ENCODE results near the gene DAZAP1.

The DAZAP1 gene

DNA sequence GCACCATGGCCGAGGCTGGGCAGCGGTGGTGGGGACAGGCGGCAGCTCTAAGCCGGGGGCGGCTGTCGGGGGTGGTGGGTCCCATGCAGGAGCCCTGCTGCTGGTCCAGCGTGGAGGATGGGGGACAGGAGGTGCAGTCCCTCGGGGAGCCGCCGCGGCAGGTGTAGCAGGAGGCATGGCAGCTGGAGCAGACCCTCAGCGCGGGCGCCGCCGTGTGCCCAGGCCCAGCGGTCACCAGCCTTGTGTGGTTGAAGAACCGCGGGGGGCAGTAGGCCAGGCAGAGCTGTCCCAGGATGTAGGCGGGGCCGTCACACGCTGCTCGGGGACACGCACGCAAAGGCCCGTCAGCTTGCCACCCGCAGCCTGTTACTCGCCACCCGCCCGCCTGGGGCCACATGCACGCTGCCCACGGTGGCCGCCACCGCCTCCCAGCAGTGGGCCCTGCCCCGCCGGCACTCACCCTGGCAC is 74.5 kb downstream of the DAZAP1 start:
- no peak for DNase-seq (ENCODE audit: low spot score in 2 of 2)
- Histone ChIP-seq H3K27me3 (ENCODE audit: low read depth) (no peaks in the 10 kb centered on the region), H3K4me1 (no peaks in the 10 kb centered on the region; the same call in 1 of the 2 replicates), H3K36me3 (replicated peaks) (peaks cover 8% of the 10 kb centered on the region), H3K4me3 (no peak overlapping the region), H3K9me3 (no peaks in the 10 kb centered on the region)
- in situ Hi-C loops (cut with MboI; ENCODE audit: low sequenced_read_pairs): no loop called here

DNA sequence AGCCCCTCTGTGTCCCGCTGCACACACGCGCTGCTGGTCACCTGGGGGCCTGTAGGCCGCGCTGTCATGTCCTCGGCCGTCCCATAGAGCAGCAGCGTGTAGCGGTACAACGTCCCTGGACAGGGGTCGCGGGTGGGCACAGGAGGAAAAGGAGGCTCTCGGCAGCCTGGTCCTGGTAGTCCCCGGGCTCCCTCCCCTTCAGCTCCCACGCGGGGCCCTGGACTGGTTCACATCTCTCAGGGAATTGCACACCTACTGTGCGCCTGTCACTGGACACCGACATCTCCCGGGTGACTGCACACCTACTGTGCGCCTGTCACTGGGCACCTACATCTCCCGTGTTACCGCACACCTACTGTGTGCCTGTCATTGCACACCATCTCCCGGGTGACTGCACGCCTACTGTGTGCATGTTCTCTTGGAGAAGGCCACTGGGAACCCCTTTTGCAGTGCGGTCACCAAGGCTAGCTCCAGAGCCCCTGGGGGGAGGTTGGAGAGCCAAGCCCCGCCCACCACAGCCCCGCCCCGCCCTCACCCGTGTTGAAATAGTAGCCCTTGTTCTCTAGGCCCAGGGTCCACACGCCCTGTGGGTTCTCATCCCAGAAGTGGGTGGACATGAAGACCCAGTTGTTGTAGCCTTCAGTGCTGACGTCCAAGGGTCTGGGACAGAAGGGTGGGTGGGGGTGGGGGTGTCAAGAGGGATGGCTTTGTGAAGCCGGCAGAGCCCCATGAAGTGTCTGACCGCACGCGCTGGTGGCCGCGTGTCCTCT is 75.2 kb downstream of the DAZAP1 start:
- Histone ChIP-seq H3K4me1 (no peaks in the 10 kb centered on the region; the same call in 1 of the 2 replicates), H3K27me3 (ENCODE audit: low read depth) (no peaks in the 10 kb centered on the region), H3K4me3 (no peak overlapping the region), H3K9me3 (no peaks in the 10 kb centered on the region), H3K36me3 (replicated peaks) (peaks cover 3% of the 10 kb centered on the region)
- in situ Hi-C loops (cut with MboI; ENCODE audit: low sequenced_read_pairs): no loop called here
- DNase-seq (ENCODE audit: low spot score in 2 of 2): peak in 1 of 2 experiments; percentile 54

GRCh38 chr19:1483131-1483978 is 76.0 kb downstream of the DAZAP1 start:
- H3K27me3 ChIP-seq (ENCODE audit: low read depth): no peaks in the 10 kb centered on the region
- no peaks in the 10 kb centered on the region; the same call in 1 of the 2 replicates for H3K4me1 ChIP-seq
- no peak overlapping the region for H3K4me3 ChIP-seq
- DNase-seq (ENCODE audit: low spot score in 2 of 2): no peak
- H3K36me3 ChIP-seq (replicated peaks): peaks cover 3% of the 10 kb centered on the region; the same call in 1 of the 2 replicates
- in situ Hi-C loops (cut with MboI; ENCODE audit: low sequenced_read_pairs): no loop called here
- H3K9me3 ChIP-seq: no peaks in the 10 kb centered on the region

DNA sequence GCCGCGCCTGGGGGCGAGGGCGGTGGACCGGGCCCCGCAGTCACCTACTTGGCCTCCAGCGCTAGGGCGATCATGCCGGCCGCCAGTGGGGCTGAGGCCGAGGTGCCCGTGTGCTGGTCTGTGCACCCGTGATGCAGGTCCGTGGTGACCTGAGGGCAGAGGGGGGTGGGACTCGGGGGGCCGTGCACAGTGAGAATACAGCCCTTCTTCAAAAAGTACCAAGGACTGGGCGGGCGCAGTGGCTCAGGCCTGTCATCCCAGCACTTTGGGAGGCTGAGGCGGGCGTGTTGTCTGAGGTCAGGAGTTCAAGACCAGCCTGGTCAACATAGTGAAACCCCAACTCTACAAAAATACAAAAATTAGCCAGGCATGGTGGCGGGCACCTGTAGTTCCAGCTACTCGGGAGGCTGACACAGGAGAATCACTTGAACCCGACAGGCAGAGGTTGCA is 76.6 kb downstream of the DAZAP1 start:
- no peaks in the 10 kb centered on the region for H3K27me3 ChIP-seq (ENCODE audit: low read depth)
- no peaks in the 10 kb centered on the region for H3K9me3 ChIP-seq
- in situ Hi-C loops (cut with MboI; ENCODE audit: low sequenced_read_pairs): no loop called here
- no peaks in the 10 kb centered on the region; the same call in 1 of the 2 replicates for H3K4me1 ChIP-seq
- no peak for DNase-seq (ENCODE audit: low spot score in 2 of 2)
- no peak overlapping the region for H3K4me3 ChIP-seq
- no peaks in the 10 kb centered on the region for H3K36me3 ChIP-seq (replicated peaks)
